Vagina (tissue), 2 donors: ENCODE measurements around the gene SLC7A14. TPM values are rescaled to one million over a fixed set of nuclear protein-coding genes. Genes with fewer than 3 reads are reported as not detected.

Source experiments
- DNase-seq, 2 donors: peaks; one replicate each; pipeline ENCODE4 v3.0.0-alpha.2; 2017; ENCODE audit errors: extremely low spot score in 2 of 2
- H3K27ac ChIP-seq: fragments of 200-600 bp; sonication (generic); one replicate; pipeline ENCODE4 v1.5.1; 2019
- H3K27me3 ChIP-seq: fragments of 200-600 bp; sonication (generic); one replicate; pipeline ENCODE4 v1.5.1; 2019
- H3K36me3 ChIP-seq, 2 donors: fragments of 200-600 bp; sonication (generic); one replicate each; pipeline ENCODE4 v1.5.1; 2017 to 2019
- H3K4me1 ChIP-seq: fragments of 200-600 bp; sonication (generic); one replicate; pipeline ENCODE4 v1.5.1; 2019
- H3K4me3 ChIP-seq, 2 donors: fragments of 200-600 bp; sonication (generic); 1 replicate in 1 of 2; 2 replicates in 1 of 2; pipeline ENCODE4 v1.5.1; 2016 to 2019
- H3K9me3 ChIP-seq: fragments of 200-600 bp; sonication (generic); one replicate; pipeline ENCODE4 v1.5.1; 2019
- CTCF ChIP-seq, 3 experiments: fragments of 450-650 bp in 2 of 3; fragments of 200-600 bp in 1 of 3; sonication (generic) in 1 of 3; IDR thresholded peaks; one replicate each; pipeline ENCODE4 v1.5.1; 2017 to 2019; ENCODE audit warnings: antibody characterized with exemption in 3 of 3, mild to moderate bottlenecking in 2 of 3, moderate library complexity in 2 of 3
- POLR2A ChIP-seq, 2 donors: fragments of 450-650 bp; IDR thresholded peaks; one replicate each; pipeline ENCODE4 v1.6.1; 2017; ENCODE audit warnings: antibody characterized with exemption in 2 of 2, mild to moderate bottlenecking in 2 of 2, moderate library complexity in 2 of 2
- POLR2AphosphoS5 ChIP-seq, 2 donors: sonication (generic); formaldehyde crosslinking; IDR thresholded peaks; one replicate each; pipeline ENCODE4 v1.9.0; 2017; ENCODE audit warnings: antibody characterized with exemption in 2 of 2, mild to moderate bottlenecking in 2 of 2, low read depth in 1 of 2; ENCODE audit not compliant: insufficient read depth in 1 of 2
- intact Hi-C: fragments of 100-400 bp; cut with DNase I; formaldehyde crosslinking; loops from one replicate; pipeline ENCODE4 v1.15.1; 2023
- total RNA-seq: library from RNA; depleted of rRNA; stranded (reverse); fragments of >200 nt; gene quantifications from one replicate; pipeline ENCODE4 v1.2.3, GENCODE V29; 2016

SLC7A14 gene
- total RNA-seq, 1 donor from 2014 or later: 1.2 TPM

- Histone ChIP-seq H3K27me3 (no peaks in the 10 kb centered on the region), H3K4me1 (peaks cover 10% of the 10 kb centered on the region), H3K36me3 (no peaks in the 10 kb centered on the region), H3K27ac (no peak overlapping the region), H3K9me3 (no peaks in the 10 kb centered on the region), H3K4me3 (no peak overlapping the region)
- DNase-seq: no peak
- no peak for TF ChIP-seq POLR2AphosphoS5 (IDR thresholded peaks at IDR 0.05; ENCODE audit: insufficient read depth in 1 of 2, low read depth in 1 of 2)
- no peak for TF ChIP-seq POLR2A (IDR thresholded peaks at IDR 0.05)
- no peak for TF ChIP-seq CTCF (IDR thresholded peaks at IDR 0.05)
- intact Hi-C loops: no loop called here
Observed at GRCh38 chr3:170500995-170501394, 84.9 kb downstream of the SLC7A14 start.

- DNase-seq: no peak
- TF ChIP-seq POLR2A (IDR thresholded peaks at IDR 0.05) (no peak), CTCF (IDR thresholded peaks at IDR 0.05) (no peak), POLR2AphosphoS5 (IDR thresholded peaks at IDR 0.05; ENCODE audit: insufficient read depth in 1 of 2, low read depth in 1 of 2) (no peak)
- no peak overlapping the region for H3K4me3 ChIP-seq
- intact Hi-C loops: no loop called here
- H3K27ac ChIP-seq: no peak overlapping the region
- no peaks in the 10 kb centered on the region for H3K9me3 ChIP-seq
- peaks cover 10% of the 10 kb centered on the region for H3K4me1 ChIP-seq
- H3K36me3 ChIP-seq: no peaks in the 10 kb centered on the region
- no peaks in the 10 kb centered on the region for H3K27me3 ChIP-seq
Observed at GRCh38 chr3:170500462-170500861, 85.4 kb downstream of the SLC7A14 start.

DNA sequence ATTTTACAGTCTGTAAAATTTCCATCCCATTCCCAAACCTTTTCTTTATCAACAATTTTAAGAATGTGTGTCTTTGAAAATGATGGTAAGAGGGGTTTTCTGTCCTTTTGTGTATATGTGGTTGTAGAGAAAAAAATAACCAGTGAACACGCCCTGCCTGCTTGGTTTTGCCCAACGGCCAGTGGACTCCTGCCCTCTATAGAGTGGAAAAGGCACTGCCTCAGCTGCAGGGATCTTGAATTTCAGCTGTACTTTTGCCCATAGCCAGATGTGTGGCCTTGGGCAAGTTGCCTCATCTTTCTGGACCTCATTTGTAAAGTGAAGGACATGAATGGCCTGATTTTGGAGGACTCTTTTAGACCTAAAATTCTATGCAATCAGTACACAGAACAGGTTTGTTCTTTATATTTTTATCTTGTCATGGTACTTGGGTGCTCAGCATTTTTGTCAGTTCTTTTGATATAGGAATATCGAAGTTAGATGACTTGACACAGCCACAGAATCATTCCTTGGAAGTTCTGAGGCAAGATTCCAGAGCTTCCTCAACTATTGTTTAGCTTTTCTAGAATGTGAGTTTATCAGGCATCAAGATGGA, 86.2 kb downstream of the SLC7A14 start:
- Histone ChIP-seq H3K9me3 (no peaks in the 10 kb centered on the region), H3K27ac (no peak overlapping the region), H3K36me3 (no peaks in the 10 kb centered on the region), H3K4me3 (no peak overlapping the region), H3K27me3 (no peaks in the 10 kb centered on the region), H3K4me1 (peaks cover 10% of the 10 kb centered on the region)
- TF ChIP-seq POLR2A (IDR thresholded peaks at IDR 0.05) (no peak), CTCF (IDR thresholded peaks at IDR 0.05) (peak in 1 of 3 experiments; percentile 27)
- intact Hi-C loops: no loop called here
- DNase-seq: no peak

DNA sequence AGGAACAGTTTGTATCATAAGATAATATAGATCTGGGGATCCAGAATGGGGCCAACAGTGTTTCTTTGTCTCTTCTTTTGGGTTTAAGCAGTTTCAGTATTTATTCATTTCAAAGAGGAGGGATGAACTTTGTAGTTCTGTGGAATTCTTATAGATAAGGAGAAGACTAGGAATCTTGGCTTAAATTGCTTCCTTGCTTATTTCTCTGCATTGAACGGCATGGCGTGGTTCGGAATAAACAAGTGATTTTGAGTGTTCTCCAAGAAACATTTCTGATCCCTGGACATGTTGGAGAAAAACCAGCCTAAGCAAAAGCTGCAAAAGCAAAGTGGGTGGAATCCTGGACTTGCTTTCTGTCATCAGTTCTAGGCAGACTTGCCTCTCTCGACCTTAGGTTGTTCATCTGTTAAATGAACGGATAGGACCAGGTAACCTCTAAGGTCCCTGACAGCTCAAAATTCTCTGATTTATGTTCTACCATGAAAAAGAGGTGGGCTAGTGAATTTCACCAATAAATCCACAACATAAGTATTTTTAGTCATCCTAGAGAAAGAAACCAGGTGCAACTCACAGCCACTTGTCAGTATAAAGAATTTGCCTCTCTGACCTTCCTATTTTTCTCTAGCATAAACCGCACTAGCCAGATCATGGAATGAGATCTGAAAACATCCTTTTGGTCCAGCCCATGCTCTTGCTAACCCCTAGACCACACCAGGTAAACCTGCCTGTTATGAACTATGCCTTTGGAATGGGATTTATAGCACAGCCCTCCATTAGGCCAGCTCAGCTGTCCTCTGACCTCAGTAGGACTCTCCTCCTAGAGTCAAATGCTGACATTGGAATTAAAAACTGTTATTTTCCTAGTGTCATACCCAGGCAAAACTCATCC, 88.4 kb downstream of the SLC7A14 start:
- Histone ChIP-seq H3K4me1 (peaks cover 8% of the 10 kb centered on the region), H3K9me3 (no peaks in the 10 kb centered on the region), H3K36me3 (no peaks in the 10 kb centered on the region), H3K4me3 (no peak overlapping the region), H3K27ac (no peak overlapping the region), H3K27me3 (no peaks in the 10 kb centered on the region)
- intact Hi-C loops: no loop called here
- DNase-seq: no peak
- TF ChIP-seq CTCF (IDR thresholded peaks at IDR 0.05) (no peak), POLR2AphosphoS5 (IDR thresholded peaks at IDR 0.05; ENCODE audit: insufficient read depth in 1 of 2, low read depth in 1 of 2) (no peak), POLR2A (IDR thresholded peaks at IDR 0.05) (no peak)

DNA sequence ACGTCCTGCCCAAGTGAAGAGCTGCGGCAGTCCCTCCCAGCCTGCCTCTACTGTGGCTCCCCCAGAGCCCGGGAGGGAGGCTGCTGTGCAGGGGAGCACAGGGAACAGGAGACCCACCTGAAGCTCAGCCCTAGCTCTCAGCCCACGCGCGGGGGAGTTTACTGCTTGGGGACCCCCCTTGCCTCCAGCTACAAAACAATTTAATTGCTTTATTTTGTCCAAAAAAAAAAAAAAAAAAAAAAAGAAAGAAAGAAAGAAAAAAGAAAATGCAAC, 89.1 kb downstream of the SLC7A14 start:
- TF ChIP-seq POLR2AphosphoS5 (IDR thresholded peaks at IDR 0.05; ENCODE audit: insufficient read depth in 1 of 2, low read depth in 1 of 2) (no peak), POLR2A (IDR thresholded peaks at IDR 0.05) (no peak), CTCF (IDR thresholded peaks at IDR 0.05) (no peak)
- H3K36me3 ChIP-seq: no peaks in the 10 kb centered on the region
- H3K27ac ChIP-seq: no peak overlapping the region
- DNase-seq: no peak
- H3K27me3 ChIP-seq: no peaks in the 10 kb centered on the region
- intact Hi-C loops: no loop called here
- H3K4me1 ChIP-seq: peaks cover 2% of the 10 kb centered on the region
- H3K4me3 ChIP-seq: no peak overlapping the region
- H3K9me3 ChIP-seq: no peaks in the 10 kb centered on the region
